ENCODE results near the gene PARD3. TPM values are rescaled to one million over a fixed set of nuclear protein-coding genes. Genes with fewer than 3 reads are reported as not detected.

PARD3 gene
- 42.1 and 86.8 TPM in 2 replicates for total RNA-seq (ENCODE audit: low replicate concordance)

GRCh38 chr10:34815185-34816084, at the start of gene PARD3:
Gene PARD3 (minus strand): TSS chr10:34815296. CDS start chr10:34814995, 301 bp downstream.
- peak within 1 kb of the TSS; percentile 84 for H3K4me3 ChIP-seq (ENCODE audit: low read depth, low read length)
- DNase-seq (ENCODE audit: low read depth) = peak; percentile 54
- TF ChIP-seq CTCF (IDR thresholded peaks at IDR 0.05; ENCODE audit: insufficient read depth, low read length) = no peak

- H3K4me3 ChIP-seq (ENCODE audit: low read depth, low read length) = no peak overlapping the region
- no peak for TF ChIP-seq CTCF (IDR thresholded peaks at IDR 0.05; ENCODE audit: insufficient read depth, low read length)
- no peak for DNase-seq (ENCODE audit: low read depth)
Observed at GRCh38 chr10:34864149-34865067, 49.3 kb upstream of the PARD3 start.

GRCh38 chr10:34862892-34863291, 47.8 kb upstream of the PARD3 start:
- H3K4me3 ChIP-seq (ENCODE audit: low read depth, low read length) = no peak overlapping the region
- no peak for DNase-seq (ENCODE audit: low read depth)
- no peak for TF ChIP-seq CTCF (IDR thresholded peaks at IDR 0.05; ENCODE audit: insufficient read depth, low read length)

DNA sequence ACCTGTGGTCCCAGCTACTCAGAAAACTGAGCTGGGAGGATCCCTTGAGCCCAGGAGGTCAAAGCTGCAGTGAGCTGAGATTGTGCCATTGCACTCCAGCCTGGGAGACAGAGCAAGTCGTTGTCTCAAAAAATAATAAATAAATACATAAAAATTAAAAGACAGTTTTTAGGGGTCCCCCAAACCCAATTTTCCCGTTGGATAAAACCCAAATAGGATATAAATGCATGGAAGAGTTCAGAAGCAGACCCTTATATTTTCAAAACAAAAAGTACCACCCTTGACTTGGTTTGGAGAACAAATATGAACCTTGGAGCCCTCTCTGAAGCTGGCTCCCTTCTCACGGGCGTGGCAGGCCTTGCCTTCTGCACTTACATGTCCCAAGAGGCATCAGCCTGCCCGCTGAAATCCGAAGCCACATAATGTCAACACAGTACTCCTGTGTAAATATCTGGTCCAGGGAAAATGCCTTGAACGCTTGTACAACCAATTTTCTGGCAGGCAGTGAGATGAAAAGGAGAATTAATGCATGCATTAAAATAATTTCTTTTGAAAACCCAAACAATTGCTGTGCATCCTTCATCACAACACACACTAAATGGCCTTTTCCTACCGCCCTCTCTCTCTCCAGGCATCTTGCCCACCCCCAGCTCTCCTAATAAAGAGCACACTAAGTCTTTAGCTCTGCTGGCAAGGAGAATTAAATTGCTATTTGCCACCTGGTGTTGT, 46.4 kb upstream of the PARD3 start:
- no peak overlapping the region for H3K4me3 ChIP-seq (ENCODE audit: low read depth, low read length)
- TF ChIP-seq CTCF (IDR thresholded peaks at IDR 0.05; ENCODE audit: insufficient read depth, low read length) = no peak
- peak; percentile 31 for DNase-seq (ENCODE audit: low read depth)

DNA sequence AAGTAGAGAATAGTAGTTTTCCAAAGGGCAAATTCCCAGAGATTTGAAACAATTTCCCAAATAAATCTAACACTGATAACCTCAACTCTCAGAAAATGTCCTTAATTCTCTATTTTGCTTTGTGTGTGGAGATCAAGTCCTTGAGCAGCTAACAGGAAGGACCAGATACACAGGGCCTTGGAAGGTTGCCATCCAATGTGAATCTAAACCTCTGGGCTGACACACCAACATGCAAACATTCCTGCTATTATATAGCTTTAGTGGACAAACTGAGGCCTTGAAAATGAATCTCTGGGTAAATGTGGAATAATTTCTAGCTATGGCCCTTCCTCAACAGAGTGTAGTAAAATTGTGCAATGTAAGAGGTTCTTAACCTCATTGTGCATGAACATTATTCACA, 44.1 kb upstream of the PARD3 start:
- no peak for TF ChIP-seq CTCF (IDR thresholded peaks at IDR 0.05; ENCODE audit: insufficient read depth, low read length)
- no peak overlapping the region for H3K4me3 ChIP-seq (ENCODE audit: low read depth, low read length)
- DNase-seq (ENCODE audit: low read depth) = no peak

DNA sequence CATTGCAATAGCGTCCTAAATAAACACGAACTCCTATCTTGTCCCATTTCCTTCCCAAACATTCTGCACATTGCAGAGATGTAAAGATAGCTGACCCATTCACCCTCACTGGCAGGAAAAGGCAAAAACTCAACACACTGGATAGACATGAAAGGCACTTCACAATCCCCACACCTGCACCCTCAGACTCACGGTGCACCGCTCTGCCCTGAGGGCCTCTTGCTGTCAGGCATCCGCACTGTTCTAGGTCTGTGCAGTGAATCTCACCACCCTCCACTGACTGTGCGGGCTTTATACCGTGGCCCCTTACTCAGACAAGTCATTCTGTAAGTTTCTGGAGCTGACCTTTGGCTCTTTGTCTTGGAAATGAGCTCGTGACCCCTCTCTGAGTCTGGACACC, 42.9 kb upstream of the PARD3 start:
- no peak for DNase-seq (ENCODE audit: low read depth)
- H3K4me3 ChIP-seq (ENCODE audit: low read depth, low read length) = no peak overlapping the region
- TF ChIP-seq CTCF (IDR thresholded peaks at IDR 0.05; ENCODE audit: insufficient read depth, low read length) = no peak
